ENCODE results near the gene DGKK.
"Not testable (repeated sequence)": the region's sequence is repeated elsewhere in the genome, so short reads cannot be mapped to it uniquely, and the experiment has no call there.

The DGKK gene

DNA sequence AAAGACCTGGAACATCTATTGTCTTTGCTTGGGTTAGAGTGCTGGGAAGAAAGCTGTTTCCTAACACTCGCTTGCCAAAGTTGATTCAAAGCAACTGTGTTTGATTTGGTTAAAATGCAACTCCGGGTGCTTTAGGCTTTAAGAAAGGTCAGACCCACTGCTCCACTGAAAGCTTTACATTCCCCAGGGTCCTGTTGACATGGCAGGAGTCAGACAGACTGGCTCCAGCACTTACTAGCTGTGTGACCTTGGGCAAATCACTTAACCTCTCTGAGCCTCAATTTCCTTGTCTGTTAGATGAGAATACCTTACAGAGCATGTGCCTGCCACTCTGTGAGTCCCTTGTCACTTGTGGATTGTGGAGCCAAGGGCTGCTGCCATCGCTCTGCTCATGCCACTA, 39.0 kb downstream of the DGKK start:
- DNase-seq (ENCODE audit: low spot score): no peak

DNA sequence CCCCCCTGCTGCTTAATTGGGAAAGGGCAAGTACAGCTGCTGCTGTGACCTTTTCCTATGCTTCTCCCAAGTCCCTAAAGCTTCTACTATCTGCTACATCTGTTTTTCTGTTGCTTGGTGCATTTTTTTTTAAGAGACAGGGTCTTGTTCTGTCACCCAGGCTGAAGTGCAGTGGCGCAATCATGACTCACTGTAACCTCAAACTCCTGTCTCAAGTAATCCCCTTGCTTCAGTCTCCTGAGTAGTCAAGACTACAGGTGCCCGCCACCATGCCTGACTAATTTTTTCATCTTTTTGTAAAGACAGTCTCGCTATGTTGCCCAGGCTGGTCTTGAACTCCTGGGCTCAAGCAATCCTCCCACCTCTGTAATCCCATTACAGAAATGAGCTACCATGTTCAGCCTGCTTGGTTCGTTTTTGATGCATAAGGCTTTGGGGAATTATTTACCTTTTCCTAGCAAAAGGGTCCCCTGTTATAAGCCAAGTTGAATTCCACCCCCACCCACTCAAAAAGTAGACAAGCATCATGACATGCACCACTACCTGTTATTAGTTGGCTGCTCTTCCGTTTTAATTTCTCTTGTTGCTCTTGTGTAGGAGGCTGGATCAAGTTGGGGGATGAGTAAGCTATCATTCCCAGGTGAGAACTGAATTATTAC, 39.6 kb downstream of the DGKK start:
- no peak for DNase-seq (ENCODE audit: low spot score)

DNA sequence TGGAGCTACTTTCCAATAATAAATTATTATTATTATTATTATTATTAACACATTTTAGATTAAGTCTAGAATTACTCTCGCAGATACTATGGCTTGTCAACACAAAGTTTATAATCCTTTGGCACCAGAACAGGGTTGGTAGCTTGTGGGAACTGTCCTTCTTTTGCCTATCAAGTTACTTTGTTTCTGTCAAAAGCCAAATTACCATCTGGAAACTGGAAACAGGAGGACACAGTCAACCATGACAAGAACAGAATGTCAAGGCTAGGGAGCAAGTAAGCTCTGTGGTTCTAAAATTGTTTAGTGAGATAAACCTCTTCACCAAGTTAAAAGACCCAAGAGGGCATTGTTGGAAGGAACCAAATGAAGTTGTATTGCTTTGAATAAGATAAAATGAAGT, 42.5 kb downstream of the DGKK start:
- no peak for DNase-seq (ENCODE audit: low spot score)

DNA sequence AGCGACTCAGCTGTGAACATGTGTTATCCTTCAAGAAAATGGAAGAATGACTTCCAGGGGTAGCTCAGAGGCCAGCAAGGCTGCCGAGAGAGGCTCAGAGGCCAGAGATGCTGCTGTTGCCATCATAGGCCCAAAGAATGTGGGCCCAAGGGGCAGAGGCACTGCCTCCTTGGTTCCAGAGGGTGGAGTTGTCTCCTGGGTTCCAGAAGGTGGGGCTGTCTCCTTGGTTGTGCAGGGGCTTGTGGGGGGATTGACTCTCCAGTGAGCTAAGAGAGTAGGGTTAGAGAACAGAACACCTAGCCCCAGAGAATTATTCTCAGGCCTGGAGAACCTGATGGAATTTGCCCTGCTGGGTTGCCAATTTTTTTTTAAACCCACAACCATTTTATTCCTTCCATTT, 62.6 kb downstream of the DGKK start:
- DNase-seq (ENCODE audit: low spot score): peak; percentile 11

DNA sequence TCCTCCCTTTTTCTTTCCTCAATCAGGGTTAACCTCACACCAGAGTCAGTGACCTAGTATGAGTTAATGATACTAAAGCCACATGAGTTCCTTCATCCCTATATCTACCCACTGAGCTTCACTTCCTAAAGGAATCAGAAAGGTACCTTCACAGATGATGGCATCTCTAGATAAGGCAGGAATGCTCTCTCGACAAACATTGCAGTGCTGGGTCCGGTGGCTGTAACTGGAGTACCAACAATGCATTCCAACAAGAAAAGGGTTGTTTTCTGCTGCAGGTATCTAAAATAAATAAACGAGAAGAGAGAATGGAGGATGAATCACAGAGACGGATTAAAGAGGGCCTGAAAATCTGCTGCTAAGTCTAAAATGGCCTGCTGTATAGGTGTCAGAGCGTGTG, 66.7 kb downstream of the DGKK start:
- DNase-seq (ENCODE audit: low spot score): no peak

DNA sequence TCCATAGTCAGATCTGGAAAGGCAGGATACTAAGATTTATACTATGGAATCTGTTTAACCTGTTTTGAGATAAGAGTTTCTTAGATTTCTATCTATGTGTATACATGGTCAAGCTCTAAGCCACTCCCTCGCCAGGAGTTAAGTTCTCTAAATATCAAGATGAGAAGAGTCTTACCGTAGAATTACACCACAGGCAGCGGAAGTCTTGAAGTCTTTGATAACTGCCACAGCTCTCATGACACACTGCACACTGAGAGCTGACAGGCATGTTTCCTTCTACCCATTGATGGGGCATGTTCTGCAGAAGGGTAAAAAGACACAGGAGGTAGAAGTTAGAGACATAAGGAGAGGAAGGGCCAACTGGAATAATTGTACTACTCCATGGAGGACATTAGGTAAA, 67.7 kb downstream of the DGKK start:
- no peak for DNase-seq (ENCODE audit: low spot score)

DNA sequence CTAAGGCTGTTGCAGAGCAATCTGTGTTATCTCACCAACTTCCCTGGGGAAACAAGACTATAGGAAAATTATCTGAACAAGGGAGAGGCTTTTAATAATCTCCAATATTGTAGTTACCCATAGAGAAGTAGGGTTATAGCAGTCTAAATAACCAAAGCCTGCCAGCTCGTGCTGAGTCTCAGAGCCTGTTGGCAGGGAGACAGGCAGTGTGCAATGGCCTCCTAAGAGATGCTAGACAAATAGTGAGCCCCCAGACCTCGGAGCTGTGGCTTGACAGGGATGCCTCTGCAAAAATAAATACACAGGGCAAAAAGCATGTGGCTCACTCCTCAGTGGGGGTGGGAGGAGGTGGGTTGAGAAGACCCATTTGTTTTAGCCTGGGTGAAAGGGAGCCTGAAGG, 76.7 kb downstream of the DGKK start:
- DNase-seq (ENCODE audit: low spot score): no peak

DNA sequence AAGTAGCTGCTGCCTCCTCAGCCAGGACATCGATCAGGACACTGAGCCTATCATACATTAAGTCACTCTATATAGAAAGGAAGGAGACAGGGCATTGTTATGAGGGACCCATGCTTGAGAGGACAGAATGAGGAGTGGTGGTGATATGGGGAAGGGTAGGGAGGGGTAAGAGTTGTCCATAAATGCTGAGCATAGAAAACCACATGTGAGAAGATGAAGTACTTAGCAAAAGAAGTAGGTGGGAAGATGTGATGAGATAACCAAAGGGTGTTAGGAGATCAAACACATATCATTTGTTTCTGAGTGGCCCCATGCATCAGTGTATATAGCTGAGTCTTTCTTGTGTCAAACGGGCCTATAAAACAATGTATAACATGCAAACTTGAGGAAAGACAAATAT, 84.1 kb downstream of the DGKK start:
- DNase-seq (ENCODE audit: low spot score): no peak

DNA sequence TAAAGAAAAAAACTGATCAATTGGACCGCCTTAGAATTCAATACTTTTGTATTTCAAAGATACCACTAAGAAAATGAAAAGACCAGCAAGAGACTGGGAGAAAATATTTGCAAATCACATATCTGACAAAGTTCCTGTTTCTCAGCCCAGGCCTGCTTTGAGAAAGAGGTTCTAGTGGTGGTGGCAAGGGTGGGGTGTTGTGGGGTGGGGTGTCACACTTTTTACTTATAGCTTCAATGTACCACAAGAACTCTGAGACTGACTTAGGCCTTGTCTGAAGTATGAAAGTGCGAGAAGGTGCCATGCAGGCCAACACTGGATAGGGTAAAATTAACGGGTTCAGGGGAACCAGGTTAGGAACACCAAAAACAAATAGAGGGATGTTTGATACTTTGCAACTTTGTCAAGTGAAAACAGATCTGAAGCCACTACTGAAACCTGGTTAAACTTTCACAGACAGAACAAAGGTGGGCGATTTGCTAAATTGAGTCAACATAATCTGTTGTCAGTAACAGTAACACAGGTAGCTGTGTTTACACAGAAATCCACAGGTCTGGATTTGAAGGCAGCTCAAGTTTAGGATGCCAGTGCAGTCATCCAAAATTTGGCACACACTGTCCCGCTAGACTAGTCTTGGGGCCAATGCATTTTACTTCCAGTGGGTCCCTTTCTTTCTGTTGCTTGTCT, 88.8 kb downstream of the DGKK start:
- no peak for DNase-seq (ENCODE audit: low spot score)

DNA sequence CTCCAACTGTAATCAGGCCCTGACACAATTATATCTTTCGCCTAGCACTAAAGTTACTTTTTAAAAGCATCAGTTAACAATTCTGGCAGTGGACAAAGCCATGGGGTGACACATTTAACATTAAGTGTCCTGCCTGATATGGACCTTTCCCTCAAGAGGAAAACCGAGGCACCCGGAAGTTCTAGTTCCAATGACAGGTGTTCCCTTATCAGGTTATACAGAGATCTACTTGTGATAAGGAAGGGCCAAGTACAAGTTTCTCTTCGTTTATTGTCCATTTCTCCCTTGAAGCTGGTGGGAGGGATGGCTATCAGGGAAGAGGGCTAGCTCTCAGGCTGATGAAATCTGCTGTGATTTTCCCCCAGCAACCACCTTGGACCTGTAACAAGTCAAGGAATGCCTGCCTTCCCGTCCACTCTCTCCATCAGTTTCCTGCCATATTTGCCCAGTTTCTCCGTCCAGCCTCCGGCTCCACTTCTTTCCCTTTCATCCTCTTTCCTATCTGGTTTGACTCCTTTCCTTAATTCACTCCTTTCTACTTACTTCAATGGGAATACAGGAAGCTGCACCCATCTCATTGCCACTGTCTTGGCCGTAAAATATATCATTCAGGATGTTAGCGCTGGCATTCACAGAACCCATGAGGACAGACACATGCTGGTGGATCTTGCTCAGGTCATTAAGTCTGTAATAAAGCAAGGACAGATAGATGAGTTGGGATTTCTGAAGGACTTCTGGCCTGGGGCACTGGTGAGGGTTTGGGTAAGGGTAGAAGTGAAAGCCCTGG, 95.0 kb downstream of the DGKK start:
- DNase-seq (ENCODE audit: low spot score): no peak

DNA sequence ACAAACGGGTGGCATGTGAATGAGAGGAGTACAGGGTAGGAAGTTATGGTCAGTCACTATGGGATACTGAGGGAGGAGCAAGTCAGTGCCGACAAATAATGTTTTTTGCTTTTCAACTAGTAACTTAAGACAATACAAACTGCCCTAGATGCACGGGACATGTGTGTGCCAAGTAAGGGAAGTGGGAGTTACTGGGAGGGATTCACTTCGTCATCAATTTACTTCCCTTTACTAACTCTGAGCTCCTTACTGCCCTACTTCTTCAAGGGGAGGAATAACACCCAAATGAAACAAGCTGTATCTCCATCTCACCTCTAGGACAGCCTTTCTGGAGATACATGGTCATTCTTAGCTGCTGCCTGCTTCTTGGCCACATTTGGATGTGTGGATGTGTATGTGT, 97.7 kb downstream of the DGKK start:
- DNase-seq (ENCODE audit: low spot score): no peak

DNA sequence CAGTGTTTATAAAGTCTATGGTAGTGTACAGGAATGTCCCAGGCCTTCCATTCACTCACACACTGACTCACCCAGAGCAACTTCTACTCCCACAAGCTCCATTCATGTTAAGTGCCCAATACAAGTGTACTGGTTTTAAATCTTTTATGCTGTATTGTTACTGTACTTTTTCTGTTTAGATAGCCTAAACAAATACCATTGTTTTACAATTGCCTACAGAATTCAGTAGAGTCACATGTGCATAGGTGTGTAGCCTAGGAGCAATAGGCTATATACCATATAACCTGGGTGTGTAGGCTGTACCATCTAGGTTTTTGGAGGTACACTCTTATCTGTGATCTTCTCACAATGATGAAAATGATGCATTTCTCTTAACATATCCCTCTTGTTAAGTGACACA, 126.7 kb downstream of the DGKK start:
- no peak for DNase-seq (ENCODE audit: low spot score)

DNA sequence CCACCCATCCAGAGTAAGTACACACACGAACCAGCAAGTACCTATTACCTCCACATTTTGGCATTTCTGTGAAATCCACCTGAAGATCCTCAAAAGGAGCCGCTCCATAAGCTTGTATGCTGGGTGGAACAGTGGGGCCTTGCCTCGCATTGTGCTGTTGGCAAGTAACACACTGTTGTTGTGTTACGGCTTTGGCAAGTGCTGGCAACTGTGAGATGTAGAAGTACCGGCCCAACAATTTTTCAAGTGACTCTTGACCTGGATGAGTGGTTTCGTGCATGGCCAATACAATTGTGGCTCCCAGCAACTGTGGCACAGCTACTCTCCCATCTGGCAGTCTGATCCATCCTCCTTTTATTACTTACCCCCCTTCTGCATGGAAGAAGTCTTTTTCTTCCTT, 137.3 kb downstream of the DGKK start:
- DNase-seq (ENCODE audit: low spot score): no peak

DNA sequence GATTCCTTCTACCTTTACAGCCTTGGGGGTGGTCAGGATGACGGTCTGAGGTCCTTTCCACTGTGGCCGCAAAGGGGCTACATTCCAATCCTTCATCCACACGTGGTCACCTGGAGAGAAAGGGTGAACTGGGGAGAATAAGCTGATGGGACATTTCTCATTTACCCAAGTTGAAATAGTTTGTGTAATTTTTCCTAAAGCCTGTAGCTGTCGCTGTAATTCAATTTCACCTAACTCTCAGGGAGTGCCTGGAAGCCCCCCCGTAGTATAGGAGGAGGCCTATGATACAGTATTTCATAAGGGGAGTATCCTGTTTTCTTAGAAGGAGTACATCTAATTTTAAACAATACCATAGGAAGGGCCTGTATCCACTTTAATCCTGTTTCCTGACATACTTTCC, 138.0 kb downstream of the DGKK start:
- not testable (repeated sequence) for DNase-seq (ENCODE audit: low spot score)

DNA sequence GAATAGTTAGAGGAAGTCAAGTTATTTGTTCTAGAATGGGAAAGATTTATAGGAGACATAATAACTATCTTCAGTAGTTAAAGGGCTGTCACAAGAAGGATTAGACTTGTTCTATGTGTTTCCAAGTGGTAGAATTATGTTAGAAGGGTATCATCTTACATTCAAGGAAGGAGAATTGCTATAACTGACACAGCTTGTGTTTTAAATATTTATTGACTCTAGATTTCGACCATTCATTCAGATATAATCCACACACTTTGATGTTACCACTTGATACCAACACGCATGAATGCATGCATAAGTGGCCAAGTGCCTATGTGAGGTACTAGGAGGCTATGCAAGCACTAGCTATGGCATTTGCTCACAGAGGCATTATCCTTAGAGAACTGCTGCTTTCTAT, 143.4 kb downstream of the DGKK start:
- DNase-seq (ENCODE audit: low spot score): no peak

Data from iPS-NIHi11 (cell line).